ENCODE data around the gene C17orf100.

Gene C17orf100

DNA sequence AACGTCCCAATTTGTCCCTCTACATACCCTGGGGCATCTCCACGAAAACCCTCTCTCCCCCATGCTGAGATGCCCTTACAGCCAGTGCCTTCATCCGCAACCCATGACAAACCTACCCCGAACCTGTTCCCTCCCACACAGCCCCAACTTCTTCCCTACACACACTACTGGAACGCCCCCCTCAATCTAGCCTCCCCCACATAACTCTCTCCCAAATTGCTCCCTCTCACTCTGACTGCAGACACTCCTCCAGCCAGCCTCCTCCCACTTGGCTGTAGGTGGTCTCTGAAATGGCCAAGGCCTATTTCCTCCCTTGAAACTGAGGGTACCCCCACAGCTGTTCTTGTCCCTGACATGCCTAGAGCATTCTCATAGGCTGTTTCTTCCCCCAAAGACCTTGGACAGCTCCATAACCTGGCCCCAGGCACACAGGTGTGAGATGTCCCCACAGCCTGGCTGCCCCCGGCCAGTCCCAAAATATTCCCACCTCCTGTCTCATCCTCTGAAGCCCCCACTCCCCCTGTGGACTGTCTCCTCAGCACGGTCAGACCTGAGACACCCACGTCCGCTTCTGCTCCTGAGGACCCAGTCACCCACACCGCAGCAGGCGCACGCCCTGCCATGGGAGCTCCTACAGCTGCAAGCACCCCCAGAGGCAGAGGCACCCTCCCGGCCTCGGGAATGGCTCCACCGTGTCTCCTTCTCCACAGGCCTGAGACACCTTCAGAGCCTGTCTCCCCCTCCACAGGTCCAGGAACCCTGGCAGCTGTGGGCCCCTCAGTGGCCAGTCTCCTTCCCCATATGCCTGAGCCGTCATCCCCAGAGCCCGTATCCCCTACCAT lies 14.7 kb upstream of the C17orf100 start:
- TF ChIP-seq, protein P1, sequence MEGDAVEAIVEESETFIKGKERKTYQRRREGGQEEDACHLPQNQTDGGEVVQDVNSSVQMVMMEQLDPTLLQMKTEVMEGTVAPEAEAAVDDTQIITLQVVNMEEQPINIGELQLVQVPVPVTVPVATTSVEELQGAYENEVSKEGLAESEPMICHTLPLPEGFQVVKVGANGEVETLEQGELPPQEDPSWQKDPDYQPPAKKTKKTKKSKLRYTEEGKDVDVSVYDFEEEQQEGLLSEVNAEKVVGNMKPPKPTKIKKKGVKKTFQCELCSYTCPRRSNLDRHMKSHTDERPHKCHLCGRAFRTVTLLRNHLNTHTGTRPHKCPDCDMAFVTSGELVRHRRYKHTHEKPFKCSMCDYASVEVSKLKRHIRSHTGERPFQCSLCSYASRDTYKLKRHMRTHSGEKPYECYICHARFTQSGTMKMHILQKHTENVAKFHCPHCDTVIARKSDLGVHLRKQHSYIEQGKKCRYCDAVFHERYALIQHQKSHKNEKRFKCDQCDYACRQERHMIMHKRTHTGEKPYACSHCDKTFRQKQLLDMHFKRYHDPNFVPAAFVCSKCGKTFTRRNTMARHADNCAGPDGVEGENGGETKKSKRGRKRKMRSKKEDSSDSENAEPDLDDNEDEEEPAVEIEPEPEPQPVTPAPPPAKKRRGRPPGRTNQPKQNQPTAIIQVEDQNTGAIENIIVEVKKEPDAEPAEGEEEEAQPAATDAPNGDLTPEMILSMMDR (IDR thresholded peaks at IDR 0.05): no peak

DNA sequence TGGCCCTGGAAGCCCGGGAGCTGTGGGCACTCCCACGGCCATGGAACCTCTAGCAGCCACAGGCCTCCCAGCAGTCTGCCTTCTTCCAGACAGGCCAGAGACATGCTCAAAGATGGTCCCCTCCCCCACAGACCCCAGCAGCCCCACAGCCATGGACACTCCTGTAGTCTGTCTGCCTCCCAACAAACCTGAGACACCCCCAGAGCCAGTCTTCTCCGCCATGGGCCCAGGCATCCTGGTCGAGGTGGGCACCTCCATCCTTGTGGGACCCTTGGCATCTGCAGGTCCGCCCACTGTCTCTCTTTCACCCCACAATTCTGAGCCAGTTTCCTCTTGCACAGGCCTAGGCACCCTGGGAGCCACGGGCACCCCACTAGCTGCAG lies 14.1 kb upstream of the C17orf100 start:
- TF ChIP-seq, protein P1 (IDR thresholded peaks at IDR 0.05): no peak

DNA sequence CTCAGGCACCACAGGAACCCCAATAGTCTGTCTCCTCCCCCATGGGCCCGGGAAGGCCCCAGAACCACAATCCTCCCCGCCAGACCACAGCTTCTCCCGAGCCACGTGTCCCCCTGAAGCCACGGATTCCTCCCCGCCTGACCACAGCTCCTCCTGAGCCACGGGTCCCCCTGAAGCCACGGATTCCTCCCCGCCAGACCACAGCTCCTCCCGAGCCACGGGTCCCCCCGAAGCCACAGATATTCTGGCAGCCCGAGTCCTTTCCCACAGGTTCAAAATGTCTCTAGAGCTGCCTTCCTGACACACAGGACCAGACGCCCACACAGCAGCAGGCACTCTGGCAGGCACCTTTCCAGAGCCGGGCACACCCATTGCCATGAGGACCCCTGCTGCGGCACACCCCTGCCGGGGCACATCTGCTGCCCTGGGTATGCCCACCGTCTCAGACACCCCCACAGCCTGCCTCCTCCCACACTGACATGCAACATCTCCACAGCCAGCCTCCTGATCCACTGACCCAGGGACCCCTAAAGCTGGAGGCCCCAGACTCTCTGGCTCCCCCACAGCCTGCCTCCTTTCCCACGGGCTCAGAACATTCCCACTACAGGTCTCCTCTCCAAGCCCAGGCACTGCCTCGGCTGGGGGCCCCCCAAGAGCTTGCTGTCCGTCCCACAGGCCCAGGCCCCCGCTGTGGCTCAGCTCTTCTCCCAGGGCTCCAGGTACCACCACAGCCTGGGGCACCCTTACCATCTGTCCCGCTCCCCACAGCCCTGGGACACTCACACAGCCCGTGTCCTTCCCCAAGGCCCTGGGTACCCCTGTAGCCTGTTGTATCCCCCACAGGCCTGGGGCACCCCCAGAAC lies 13.3 kb upstream of the C17orf100 start:
- TF ChIP-seq, protein P1 (IDR thresholded peaks at IDR 0.05): no peak

DNA sequence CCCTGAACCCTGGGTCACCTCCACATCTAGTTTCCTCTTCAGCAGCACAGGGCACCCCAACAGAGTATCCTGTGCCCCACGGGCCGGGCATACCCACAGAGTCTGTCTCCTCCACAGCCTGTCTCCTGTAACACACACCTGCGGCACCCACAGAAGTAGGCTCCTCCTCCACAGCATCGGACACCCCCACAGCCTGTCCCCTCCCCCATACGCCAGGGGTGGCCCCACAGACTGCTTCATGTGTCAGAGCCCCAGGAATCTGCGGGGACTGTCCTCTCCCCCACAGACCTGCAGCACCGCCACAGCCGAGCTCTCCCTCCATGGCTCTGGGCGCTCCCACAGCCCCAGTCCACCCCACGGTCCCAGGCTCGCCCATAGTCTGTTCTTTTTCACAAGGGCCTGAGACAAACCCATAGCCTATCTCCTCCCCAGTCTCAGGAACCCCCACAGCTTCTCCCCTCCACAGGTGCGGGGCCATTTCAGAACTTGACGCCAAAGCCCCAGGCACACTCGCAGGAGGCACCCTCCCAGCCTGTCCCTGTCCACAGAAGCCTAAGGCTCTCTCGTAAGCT lies 12.5 kb upstream of the C17orf100 start:
- TF ChIP-seq, protein P1 (IDR thresholded peaks at IDR 0.05): no peak

DNA sequence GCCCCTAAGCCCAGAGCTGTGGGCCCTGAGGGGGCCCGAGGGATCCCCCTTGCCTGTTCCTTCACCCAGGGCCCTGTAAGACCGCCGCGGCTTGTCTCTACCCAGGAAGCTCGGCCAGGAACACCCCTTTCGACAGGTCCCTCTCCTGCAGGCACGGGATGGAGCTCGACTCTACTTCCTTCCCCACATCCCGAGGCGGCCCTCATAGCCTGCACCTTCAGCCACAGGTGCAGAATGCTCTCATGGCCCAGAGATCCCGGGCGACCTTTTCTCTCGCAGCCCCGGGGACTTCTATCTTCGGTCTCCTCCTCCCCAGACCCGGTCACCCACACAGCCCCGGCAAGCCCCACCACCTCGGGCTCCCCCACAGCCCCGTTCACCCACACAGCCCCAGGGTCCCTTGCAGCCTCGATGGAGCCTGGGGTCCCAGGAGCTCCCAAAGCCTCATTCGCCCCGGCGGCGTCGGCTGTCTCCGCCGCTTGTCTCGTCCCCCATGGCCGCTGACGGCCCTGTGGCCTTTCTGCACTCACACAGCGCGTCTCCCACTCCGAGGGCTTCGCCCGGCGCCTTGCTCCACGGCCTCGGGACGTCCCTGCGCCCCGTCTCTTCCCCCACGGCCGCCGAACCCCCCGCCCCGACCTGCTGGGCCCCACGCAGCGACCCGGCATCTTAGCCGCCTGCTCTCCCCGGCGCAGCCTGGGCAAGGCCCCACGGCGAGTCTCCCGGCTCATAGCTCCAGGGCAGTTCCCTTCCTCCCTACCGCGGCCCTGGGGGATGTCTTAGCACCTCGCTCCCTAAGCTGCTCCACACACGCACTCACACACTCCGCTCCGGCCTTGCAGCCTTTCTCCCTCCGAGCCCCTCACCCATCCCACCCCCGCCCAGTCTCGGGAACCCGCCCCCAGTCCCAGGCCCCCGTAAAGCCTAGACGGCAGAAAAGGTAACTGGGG lies 11.7 kb upstream of the C17orf100 start:
- TF ChIP-seq, protein P1 (IDR thresholded peaks at IDR 0.05): no peak

DNA sequence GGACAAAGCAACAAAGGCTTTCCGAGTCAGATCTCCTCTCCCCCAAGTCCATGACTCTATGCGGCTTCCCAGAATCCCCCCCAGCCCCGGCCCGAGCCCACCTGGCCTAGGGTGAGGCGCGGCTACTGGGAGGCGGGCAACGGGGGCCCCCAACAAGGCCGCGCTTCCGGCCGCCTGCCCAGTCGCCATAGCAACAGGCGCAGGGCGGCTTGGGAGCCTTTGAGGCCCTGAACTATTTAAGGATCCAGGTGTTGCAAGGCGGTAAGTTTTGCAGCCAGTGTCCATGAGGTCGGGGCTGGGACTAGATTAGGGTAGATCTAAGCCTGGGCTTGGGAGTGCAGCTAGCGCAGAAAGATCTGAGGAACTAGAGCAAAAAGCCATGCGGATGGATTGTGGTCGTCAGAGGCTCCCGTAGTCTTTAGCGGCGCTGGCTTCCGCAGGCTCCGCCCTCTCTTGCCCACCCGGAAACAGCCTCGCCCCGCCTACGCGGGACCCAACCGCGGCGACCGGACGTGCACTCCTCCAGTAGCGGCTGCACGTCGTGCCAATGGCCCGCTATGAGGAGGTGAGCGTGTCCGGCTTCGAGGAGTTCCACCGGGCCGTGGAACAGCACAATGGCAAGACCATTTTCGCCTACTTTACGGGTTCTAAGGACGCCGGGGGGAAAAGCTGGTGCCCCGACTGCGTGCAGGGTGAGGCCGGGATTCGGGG lies 10.9 kb upstream of the C17orf100 start, which contains the start of the genes KIAA0753 and TXNDC17:
KIAA0753 (minus strand) TSS at position 176 of the 711 bp plus-strand sequence. CDS start 5,608 bp downstream, outside the sequence.
TXNDC17 (plus strand) TSS at position 525 of the 711 bp plus-strand sequence; CDS start at position 548, 23 bp downstream.
- TF ChIP-seq, protein P1 (IDR thresholded peaks at IDR 0.05): no peak

Data from LNCAP (cell line).